Keratinocyte (primary cell): Measurements from ENCODE around the gene FAM219A. TPM values are rescaled to one million over a fixed set of nuclear protein-coding genes. Genes with fewer than 3 reads are reported as not detected.

Source experiments
- DNase-seq: peaks from one replicate; pipeline ENCODE4 v3.0.0-alpha.2; 2011; ENCODE audit warnings: low read depth, missing footprints, low spot score
- FAIRE-seq: peaks from 2 replicates; lab custom pipeline; 2011; peaks lifted over from hg19 to GRCh38; lab: Jason Lieb, UNC
- H2AFZ ChIP-seq: 2 replicates; pipeline ENCODE4 v1.6.0; 2012; ENCODE audit warnings: low read length, control low read depth, inconsistent platforms; ENCODE audit not compliant: control insufficient read depth
- H3K27ac ChIP-seq: 2 replicates; pipeline ENCODE4 v1.5.1; 2011; ENCODE audit warnings: low read length; ENCODE audit not compliant: control insufficient read depth, insufficient read depth
- H3K27me3 ChIP-seq: 3 replicates; pipeline ENCODE4 v1.6.0; 2011; ENCODE audit warnings: low read length; ENCODE audit not compliant: control insufficient read depth, insufficient read depth; ENCODE audit errors: extremely low read depth
- H3K36me3 ChIP-seq, 2 experiments: 2 replicates in 1 of 2; 3 replicates in 1 of 2; pipeline ENCODE4 v1.5.1; 2011; ENCODE audit warnings: low read length in 2 of 2, mild to moderate bottlenecking in 1 of 2; ENCODE audit not compliant: control insufficient read depth in 2 of 2, insufficient read depth in 2 of 2; ENCODE audit errors: extremely low read depth in 1 of 2
- H3K4me1 ChIP-seq: 3 replicates; pipeline ENCODE4 v1.5.1; 2011; ENCODE audit warnings: low read length; ENCODE audit not compliant: control insufficient read depth, insufficient read depth; ENCODE audit errors: extremely low read depth
- H3K4me2 ChIP-seq: 3 replicates; pipeline ENCODE4 v1.6.0; 2011; ENCODE audit warnings: low read depth, low read length; ENCODE audit not compliant: control insufficient read depth, insufficient read depth; ENCODE audit errors: extremely low read depth
- H3K4me3 ChIP-seq, 3 experiments: fragments of 200-600 bp in 1 of 3; sonication (generic) in 1 of 3; 2 replicates in 2 of 3; 3 replicates in 1 of 3; pipeline ENCODE4 v1.5.1; 2011 to 2016; ENCODE audit warnings: low read length in 3 of 3, mild to moderate bottlenecking in 3 of 3, control low read depth in 2 of 3, inconsistent platforms in 1 of 3, low read depth in 1 of 3, mixed read lengths in 1 of 3, mixed run types in 1 of 3, moderate library complexity in 1 of 3; ENCODE audit not compliant: control insufficient read depth in 2 of 3, insufficient read depth in 2 of 3; ENCODE audit errors: extremely low read depth in 1 of 3
- H3K79me2 ChIP-seq: 2 replicates; pipeline ENCODE4 v1.6.0; 2012; ENCODE audit warnings: low read length; ENCODE audit not compliant: control insufficient read depth, insufficient read depth
- H3K9ac ChIP-seq: 3 replicates; pipeline ENCODE4 v1.6.0; 2011; ENCODE audit warnings: low read length; ENCODE audit not compliant: control insufficient read depth, insufficient read depth; ENCODE audit errors: extremely low read depth
- H3K9me1 ChIP-seq: 3 replicates; pipeline ENCODE4 v1.6.0; 2011; ENCODE audit warnings: low read length; ENCODE audit not compliant: control insufficient read depth, insufficient read depth; ENCODE audit errors: extremely low read depth
- H3K9me3 ChIP-seq: 2 replicates; pipeline ENCODE4 v1.5.1; 2012; ENCODE audit warnings: low read depth, low read length; ENCODE audit not compliant: control insufficient read depth
- H4K20me1 ChIP-seq: 3 replicates; pipeline ENCODE4 v1.6.0; 2011; ENCODE audit warnings: low read length; ENCODE audit not compliant: control insufficient read depth, insufficient read depth; ENCODE audit errors: extremely low read depth
- CTCF ChIP-seq, 3 experiments: IDR thresholded peaks in 1 of 3; conservative IDR thresholded peaks in 1 of 3; optimal IDR thresholded peaks in 1 of 3; 2 replicates in 2 of 3; 3 replicates in 1 of 3; pipeline versions ENCODE3 to v1.5.1; 2011; ENCODE audit warnings: low read length in 3 of 3, mild to moderate bottlenecking in 3 of 3, moderate library complexity in 2 of 3, control low read depth in 1 of 3, inconsistent platforms in 1 of 3; ENCODE audit not compliant: insufficient read depth in 2 of 3; ENCODE audit errors: extremely low read depth in 1 of 3
- EZH2 ChIP-seq: IDR thresholded peaks from one replicate; pipeline ENCODE4 v1.6.1; 2012; ENCODE audit warnings: inconsistent platforms, mild to moderate bottlenecking, low read length, moderate library complexity
- dilution Hi-C: fragments of 300-500 bp; cut with MboI; formaldehyde crosslinking; loops from one replicate; pipeline ENCODE4 v1.7.0; 2020; ENCODE audit warnings: low sequenced_read_pairs; ENCODE audit not compliant: extremely low pct_ligation_motif_present
- polyA plus RNA-seq, 5 experiments: library from polyadenylated mRNA; depleted of rRNA in 3 of 5; stranded (reverse) in 3 of 5; stranded (forward) in 1 of 5; unstranded in 1 of 5; fragments of >200 nt; gene quantifications; 1 replicate in 1 of 5; 2 replicates in 3 of 5; 3 replicates in 1 of 5; pipeline versions ENCODE4 v1.2.1 to v1.2.3, GENCODE V29; 2011 to 2012; ENCODE audit warnings: missing spikeins in 2 of 5, low read depth in 1 of 5, low replicate concordance in 1 of 5

FAM219A gene
- polyA plus RNA-seq, 1 donor (not counting 4 experiments of a cell fraction or from before 2014, with no cell fraction given), result 8.9 TPM

DNA sequence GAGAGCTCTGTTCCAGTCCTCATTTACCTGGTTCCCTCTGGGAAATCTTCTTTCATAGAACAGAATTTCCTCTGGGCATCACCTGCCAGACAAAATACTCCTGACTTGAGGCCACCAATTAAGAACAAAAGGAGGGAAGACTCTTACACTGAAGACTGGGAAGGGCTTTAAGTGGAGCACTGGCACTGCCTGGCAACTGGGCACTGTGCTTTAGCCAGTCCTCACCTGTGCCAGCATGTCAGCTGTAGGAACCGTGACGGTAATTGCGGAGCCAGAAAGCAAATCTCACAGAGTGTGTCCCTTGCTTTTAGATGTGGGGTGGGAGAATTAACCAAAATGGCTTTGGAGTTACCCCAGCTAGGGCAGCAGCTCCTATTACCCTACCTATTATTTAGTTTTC is 40.6 kb downstream of the FAM219A start:
- no peak for TF ChIP-seq CTCF (optimal IDR thresholded peaks at IDR 0.05 in 1 of 3, IDR thresholded peaks at IDR 0.05 in 1 of 3, conservative IDR thresholded peaks at IDR 0.05 in 1 of 3; ENCODE audit: extremely low read depth in 1 of 3, insufficient read depth in 2 of 3, low read length in 3 of 3)
- TF ChIP-seq EZH2, result no peak
- Histone ChIP-seq H4K20me1 (no peaks in the 10 kb centered on the region), H2AFZ (no peak overlapping the region), H3K4me2 (no peak overlapping the region), H3K36me3 (no peaks in the 10 kb centered on the region), H3K4me1 (peaks cover 6% of the 10 kb centered on the region), H3K27me3 (no peaks in the 10 kb centered on the region), H3K4me3 (no peak overlapping the region), H3K9me3 (no peaks in the 10 kb centered on the region), H3K9ac (no peak overlapping the region), H3K79me2 (no peaks in the 10 kb centered on the region), H3K9me1 (no peaks in the 10 kb centered on the region), H3K27ac (no peak overlapping the region)
- dilution Hi-C loops, result no loop called here
- DNase-seq (no peak), FAIRE-seq (no peak)

- no peak for TF ChIP-seq CTCF (optimal IDR thresholded peaks at IDR 0.05 in 1 of 3, IDR thresholded peaks at IDR 0.05 in 1 of 3, conservative IDR thresholded peaks at IDR 0.05 in 1 of 3; ENCODE audit: extremely low read depth in 1 of 3, insufficient read depth in 2 of 3, low read length in 3 of 3)
- no peak for TF ChIP-seq EZH2
- H3K9me1 ChIP-seq, result no peaks in the 10 kb centered on the region
- H3K9ac ChIP-seq, result no peak overlapping the region
- no peaks in the 10 kb centered on the region for H3K9me3 ChIP-seq
- H3K27ac ChIP-seq, result no peak overlapping the region
- H3K79me2 ChIP-seq, result no peaks in the 10 kb centered on the region
- no peaks in the 10 kb centered on the region for H4K20me1 ChIP-seq
- no peaks in the 10 kb centered on the region for H3K4me1 ChIP-seq
- H3K4me3 ChIP-seq, result no peak overlapping the region
- dilution Hi-C loops, result no loop called here
- no peak for DNase-seq
- H3K36me3 ChIP-seq, result peaks cover 0 to 3% of the 10 kb centered on the region in 2 experiments
- peak; percentile 87 for FAIRE-seq
- no peak overlapping the region for H2AFZ ChIP-seq
- no peak overlapping the region for H3K4me2 ChIP-seq
- H3K27me3 ChIP-seq, result no peaks in the 10 kb centered on the region
Measured at GRCh38 chr9:34413231-34413852, 45.0 kb downstream of the FAM219A start.
